HG03575 (cell line): ENCODE results near the gene FBLN1.
"Not testable (repeated sequence)": the region's sequence is repeated elsewhere in the genome, so short reads cannot be mapped to it uniquely, and the experiment has no call there.

Experiments used
- ATAC-seq: cut with Tn5 transposase; IDR thresholded peaks from one replicate; pipeline ENCODE4 v1.9.1; 2021; ENCODE audit not compliant: unreplicated experiment, insufficient number of reproducible peaks, low FRiP score; ENCODE audit errors: extremely low read depth

Gene FBLN1

DNA sequence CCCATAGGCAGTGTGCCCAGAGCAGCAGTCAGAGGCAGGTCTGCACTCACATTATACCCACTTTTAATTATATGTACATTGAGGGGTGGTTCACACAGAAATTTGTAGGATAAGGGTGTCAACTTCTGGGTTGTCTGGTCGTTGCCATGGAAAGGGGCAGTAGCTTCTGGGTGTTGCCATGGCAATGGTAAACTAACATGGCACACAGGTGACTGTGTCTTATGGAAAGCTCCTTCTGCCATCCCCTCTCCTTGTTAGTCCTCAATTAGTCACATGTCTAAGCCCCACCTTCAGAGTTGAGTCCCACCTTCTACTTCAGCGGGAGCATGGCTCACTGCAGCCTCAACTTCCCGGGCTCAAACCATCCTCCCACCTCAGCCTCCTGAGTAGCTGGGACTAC is 112.7 kb downstream of the FBLN1 start:
- ATAC-seq, result no peak

GRCh38 chr22:45616432-45616831 is 113.7 kb downstream of the FBLN1 start:
- ATAC-seq, result no peak

- ATAC-seq, result no peak
Observed at GRCh38 chr22:45617948-45618347, 115.3 kb downstream of the FBLN1 start.

GRCh38 chr22:45620706-45621105 is 118.0 kb downstream of the FBLN1 start:
- ATAC-seq, result no peak

DNA sequence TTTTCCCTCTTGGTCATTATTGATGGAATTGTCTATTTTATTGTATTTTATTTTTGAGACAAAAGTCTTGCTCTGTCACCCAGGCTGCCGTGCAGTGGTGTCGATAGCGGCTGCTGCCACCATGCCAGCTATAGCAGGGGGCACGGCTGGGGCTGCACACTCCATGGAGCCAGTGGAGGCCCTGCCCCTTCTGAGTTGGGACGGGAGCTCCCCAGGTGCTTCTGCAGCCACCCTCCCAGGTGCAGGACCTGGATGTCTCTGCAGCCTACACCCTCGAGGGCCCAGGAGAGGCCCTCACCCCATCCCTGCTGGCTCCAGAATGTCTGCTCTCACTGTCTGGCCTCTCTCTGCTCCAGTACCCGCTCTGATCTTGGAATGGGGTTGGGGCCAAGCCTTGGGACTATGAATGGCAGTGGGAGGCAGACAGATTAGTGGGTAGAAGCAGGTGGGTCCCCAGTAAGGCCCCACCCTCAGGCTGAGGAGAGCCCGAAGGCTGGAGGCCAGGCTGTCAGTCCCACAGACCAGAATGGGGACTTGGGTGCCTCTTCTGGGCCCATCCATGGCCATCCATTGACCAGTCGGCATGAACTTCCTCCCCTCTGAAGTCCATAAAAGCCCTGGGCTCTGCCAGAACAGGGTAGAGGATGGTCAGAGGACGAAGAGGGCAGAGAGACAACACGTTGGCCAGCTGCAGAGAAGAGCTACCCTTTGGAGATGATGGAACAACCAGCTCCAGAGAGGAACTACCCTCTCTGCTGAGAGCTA is 119.3 kb downstream of the FBLN1 start:
- ATAC-seq, result no peak

GRCh38 chr22:45623464-45624145 is 120.9 kb downstream of the FBLN1 start:
- ATAC-seq, result not testable (repeated sequence)

DNA sequence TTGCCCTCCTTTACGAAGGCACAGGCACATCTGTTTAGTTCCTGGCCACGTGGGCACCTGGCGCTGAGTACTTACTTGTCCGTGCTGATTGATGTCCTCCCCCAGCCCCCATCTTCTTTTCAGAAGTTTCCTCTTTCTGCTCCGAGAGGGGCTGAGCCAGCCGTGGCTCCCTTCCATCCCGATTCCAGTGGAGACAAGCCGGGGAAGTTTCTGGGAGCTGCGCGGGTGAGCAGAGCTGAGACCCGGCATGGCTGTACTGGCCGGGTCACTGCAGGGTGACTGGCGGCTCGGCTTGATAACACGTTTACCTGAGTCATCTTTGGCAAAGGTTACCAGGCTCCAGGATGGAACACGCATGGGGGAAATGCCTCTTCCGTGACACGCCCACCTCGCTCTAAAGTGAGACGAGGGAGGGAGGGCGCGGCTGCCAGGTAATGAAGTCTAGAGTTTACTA is 123.5 kb downstream of the FBLN1 start:
- ATAC-seq, result no peak

DNA sequence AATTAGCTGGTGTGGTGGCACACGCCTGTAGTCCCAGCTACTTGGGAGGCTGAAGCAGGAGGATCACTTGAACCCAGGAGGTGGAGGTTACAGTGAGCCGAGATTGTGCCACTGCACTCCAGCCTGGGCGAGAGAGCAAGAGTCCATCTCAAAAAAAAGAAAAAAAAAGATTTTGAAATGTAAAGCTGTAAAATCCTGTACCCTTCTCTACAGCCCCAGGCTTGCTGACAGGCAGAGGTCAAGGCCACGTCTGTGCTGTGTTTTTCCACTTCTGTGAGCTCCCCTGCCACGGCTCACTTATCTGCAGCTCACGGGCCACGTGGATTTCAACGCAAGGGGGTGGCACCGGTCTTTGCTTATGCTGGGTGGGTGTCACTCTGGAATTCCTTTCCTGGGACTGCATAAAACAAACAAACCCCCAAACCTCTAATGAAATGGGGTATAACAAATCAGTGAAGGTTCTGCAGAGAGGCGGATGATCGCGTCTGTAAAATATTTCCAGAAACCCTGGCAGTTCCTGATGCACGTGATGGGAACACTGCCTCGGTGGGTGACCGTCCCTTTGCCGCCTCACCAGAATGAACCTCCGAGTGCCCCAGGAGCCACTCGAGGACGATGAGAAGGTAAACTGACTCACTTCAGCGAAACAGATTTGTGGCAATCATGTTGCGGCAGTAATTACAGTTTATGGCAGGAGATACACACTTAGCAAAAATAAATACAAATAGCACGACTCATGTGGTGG is 125.0 kb downstream of the FBLN1 start:
- no peak for ATAC-seq

GRCh38 chr22:45628515-45628914 is 125.8 kb downstream of the FBLN1 start:
- ATAC-seq, result no peak

DNA sequence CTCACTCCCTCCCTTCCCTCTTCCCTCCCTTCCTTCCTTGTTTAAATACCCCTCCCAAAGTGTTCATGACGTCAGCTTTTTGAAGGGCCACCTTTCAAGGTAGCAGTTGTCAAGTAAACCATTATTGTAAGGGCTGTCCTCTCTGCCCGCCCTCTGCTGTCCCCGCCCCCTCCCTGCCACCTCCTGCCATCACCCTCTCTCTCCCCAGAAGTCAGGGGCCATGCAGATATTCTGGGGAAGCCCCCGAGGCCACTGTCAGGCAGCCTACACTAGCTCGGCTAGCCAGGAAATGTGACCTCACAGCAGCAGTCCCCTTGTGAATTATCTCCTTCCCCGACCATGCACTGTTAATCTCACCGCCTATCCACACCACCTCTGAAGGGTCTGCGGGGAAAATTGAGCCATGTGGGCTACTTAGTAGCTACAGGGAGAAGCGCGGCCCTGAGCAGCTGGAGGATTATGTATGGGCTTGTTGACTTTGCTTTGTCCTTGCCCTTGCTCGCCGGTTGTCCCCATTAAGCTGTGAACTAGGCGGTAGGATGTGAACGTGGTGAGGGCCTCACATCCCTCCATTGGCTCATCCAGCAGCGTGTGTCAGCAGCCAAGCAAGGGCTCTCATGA is 126.9 kb downstream of the FBLN1 start:
- ATAC-seq, result no peak

GRCh38 chr22:45630436-45630835 is 127.8 kb downstream of the FBLN1 start:
- ATAC-seq, result no peak

DNA sequence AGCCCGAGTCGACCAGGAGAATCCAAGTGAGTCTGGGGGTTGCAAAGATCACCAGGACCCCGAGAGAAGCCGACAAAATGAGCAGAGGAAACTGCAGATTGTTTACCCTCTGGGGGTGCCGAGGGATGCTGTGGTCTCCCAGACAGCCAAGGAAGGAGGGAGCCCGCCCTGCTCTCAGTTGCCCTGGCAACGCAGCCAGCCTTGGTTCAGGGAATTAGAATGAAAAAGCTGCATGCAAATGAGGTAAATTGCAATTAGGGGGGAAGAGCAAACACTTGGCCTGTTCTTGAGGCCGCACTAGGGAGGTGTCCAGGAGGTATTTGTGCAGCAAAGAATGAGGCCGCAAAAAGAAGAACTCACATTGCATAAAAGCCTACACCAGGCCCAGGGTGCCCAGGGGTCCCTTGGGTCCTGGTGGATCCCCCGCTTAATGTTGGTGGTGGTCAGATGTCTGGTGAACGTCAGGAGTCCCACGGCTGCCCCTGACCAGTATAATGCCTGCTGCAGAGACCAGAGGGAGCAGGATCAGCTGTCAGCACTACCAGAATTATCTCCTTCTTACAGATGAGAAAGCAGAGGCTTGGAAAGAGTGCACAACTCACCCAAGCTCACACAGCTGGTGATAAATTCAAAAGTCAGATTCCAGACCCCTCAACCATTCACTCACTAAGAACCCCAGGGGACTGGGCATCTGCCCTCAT is 128.6 kb downstream of the FBLN1 start:
- ATAC-seq, result no peak

GRCh38 chr22:45631841-45632238 is 129.2 kb downstream of the FBLN1 start:
- ATAC-seq, result no peak

GRCh38 chr22:45632791-45633515 is 130.3 kb downstream of the FBLN1 start:
- ATAC-seq, result no peak

DNA sequence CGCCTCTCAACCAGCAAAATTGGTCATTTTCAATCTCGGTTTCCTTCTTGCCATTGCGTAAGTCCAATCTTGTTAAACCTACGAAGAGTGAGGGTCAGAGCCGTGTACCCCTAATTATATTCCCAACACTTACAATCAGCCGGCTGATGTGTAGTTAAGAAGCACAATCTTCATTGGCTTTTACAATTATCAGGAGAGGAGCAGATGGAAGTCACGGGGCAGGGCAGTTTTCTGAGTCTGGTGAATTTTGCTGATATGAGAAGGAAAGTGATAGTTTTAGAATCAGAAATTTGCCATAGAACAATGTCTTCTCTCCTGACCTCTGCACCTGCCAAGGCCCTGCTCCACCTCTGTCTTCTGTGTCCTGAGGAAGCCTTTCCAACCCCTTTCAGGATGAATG is 134.0 kb downstream of the FBLN1 start:
- no peak for ATAC-seq

DNA sequence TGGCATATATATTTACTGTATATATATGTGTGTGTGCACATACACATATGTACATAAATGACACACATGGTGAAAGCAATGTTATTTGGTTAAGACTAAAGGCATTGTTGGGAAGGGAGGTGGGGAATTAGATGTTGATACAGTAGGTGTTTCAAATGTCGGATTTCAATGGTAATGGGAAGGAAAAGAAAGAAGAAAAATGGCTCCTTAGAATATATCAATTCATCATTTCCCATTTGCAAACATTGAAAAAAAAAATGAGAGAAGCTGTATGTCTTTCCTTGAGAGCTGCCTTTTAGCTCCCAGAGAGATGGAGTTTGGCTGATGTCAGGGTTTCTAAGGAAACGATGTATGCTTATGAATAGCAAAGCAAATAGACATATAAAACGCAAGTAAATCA is 135.5 kb downstream of the FBLN1 start:
- no peak for ATAC-seq

DNA sequence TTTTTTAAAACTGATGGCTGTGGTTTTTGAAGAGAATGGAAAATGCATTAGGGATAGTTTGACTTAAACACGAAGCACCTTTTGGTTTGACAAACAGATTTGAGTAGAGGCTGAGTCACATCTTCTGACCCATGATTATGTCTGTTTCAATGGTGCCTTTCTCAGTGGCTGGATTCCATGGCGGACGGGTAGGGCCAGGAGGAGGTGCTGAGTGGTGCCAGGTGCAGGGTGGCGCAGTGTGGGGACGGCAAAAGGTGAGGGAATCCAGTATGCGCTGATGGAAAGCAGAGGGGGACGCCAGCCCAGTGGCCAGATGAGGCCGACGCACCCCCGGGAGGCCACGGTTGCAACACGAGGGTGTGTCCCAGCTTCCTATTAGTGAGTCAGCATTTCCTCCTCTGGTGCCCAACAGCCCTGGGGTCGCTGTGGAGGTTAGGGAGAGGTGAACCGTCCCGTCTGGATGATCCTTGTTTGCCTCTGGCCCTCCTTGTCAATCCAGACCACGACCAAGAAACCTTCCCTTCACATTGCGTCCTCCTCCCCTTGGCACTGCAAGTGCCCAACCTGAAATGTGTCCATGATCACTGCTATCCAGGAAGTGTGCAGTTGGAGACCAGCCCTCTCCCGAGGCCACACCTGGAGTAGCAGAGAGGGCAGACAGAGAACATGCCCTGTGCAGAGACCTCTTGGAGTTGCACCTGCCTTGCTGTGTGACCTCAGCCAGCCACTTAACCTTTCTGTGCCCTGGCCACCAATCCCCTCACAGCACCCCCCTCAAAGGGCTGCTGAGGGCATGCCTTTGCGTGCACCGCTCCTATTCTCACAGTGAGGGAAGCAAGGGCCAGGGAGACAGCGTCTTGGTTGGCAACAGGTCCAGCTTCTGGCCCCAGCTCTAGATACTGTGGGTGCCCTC is 136.4 kb downstream of the FBLN1 start:
- no peak for ATAC-seq
